ENCODE measurements around the gene DLK2. TPM values are rescaled to one million over a fixed set of nuclear protein-coding genes. Genes with fewer than 3 reads are reported as not detected.
"Not testable (repeated sequence)": the region's sequence is repeated elsewhere in the genome, so short reads cannot be mapped to it uniquely, and the experiment has no call there.

Gene DLK2
- total RNA-seq, 1 donor, result 0.31 TPM

- no peaks in the 10 kb centered on the region for H3K9me3 ChIP-seq (ENCODE audit: low read depth, low read length)
- H3K4me3 ChIP-seq (ENCODE audit: low read length), result no peak overlapping the region
- no peaks in the 10 kb centered on the region for H3K4me1 ChIP-seq (ENCODE audit: insufficient read depth, low read length)
- H3K27me3 ChIP-seq (ENCODE audit: insufficient read depth, low read length), result no peaks in the 10 kb centered on the region
Measured at GRCh38 chr6:43468748-43469681, 13.7 kb upstream of the DLK2 start.

GRCh38 chr6:43468240-43468639 lies 12.9 kb upstream of the DLK2 start:
- Histone ChIP-seq H3K4me1 (ENCODE audit: insufficient read depth, low read length) (no peaks in the 10 kb centered on the region), H3K27me3 (ENCODE audit: insufficient read depth, low read length) (peaks cover 5% of the 10 kb centered on the region), H3K4me3 (ENCODE audit: low read length) (no peak overlapping the region), H3K9me3 (ENCODE audit: low read depth, low read length) (no peaks in the 10 kb centered on the region)

- no peaks in the 10 kb centered on the region for H3K4me1 ChIP-seq (ENCODE audit: insufficient read depth, low read length)
- peaks cover 8% of the 10 kb centered on the region for H3K27me3 ChIP-seq (ENCODE audit: insufficient read depth, low read length)
- H3K9me3 ChIP-seq (ENCODE audit: low read depth, low read length), result no peaks in the 10 kb centered on the region
- no peak overlapping the region for H3K4me3 ChIP-seq (ENCODE audit: low read length)
Measured at GRCh38 chr6:43467752-43468151, 12.4 kb upstream of the DLK2 start.

- not testable (repeated sequence) for H3K9me3 ChIP-seq (ENCODE audit: low read depth, low read length)
- H3K27me3 ChIP-seq (ENCODE audit: insufficient read depth, low read length), result peaks cover 11% of the 10 kb centered on the region
Measured at GRCh38 chr6:43467265-43467664, 11.9 kb upstream of the DLK2 start.

GRCh38 chr6:43465948-43466347 lies 10.6 kb upstream of the DLK2 start:
- H3K4me3 ChIP-seq (ENCODE audit: low read length), result no peak overlapping the region
- no peaks in the 10 kb centered on the region for H3K9me3 ChIP-seq (ENCODE audit: low read depth, low read length)
- no peaks in the 10 kb centered on the region for H3K4me1 ChIP-seq (ENCODE audit: insufficient read depth, low read length)
- H3K27me3 ChIP-seq (ENCODE audit: insufficient read depth, low read length), result peaks cover 11% of the 10 kb centered on the region

More at GRCh38 chr6:43467265-43467664, 11.9 kb upstream of the DLK2 start:
- H3K4me3 ChIP-seq (ENCODE audit: low read length); H3K4me1 ChIP-seq (ENCODE audit: insufficient read depth, low read length): not testable (repeated sequence)

GRCh38 chr6:43464337-43464736 lies 9.0 kb upstream of the DLK2 start:
- no peaks in the 10 kb centered on the region for H3K4me1 ChIP-seq (ENCODE audit: insufficient read depth, low read length)
- peaks cover 11% of the 10 kb centered on the region for H3K27me3 ChIP-seq (ENCODE audit: insufficient read depth, low read length)
- no peak overlapping the region for H3K4me3 ChIP-seq (ENCODE audit: low read length)
- H3K9me3 ChIP-seq (ENCODE audit: low read depth, low read length), result no peaks in the 10 kb centered on the region

GRCh38 chr6:43461936-43462335 lies 6.6 kb upstream of the DLK2 start:
- no peaks in the 10 kb centered on the region for H3K9me3 ChIP-seq (ENCODE audit: low read depth, low read length)
- peaks cover 15% of the 10 kb centered on the region for H3K27me3 ChIP-seq (ENCODE audit: insufficient read depth, low read length)
- no peaks in the 10 kb centered on the region for H3K4me1 ChIP-seq (ENCODE audit: insufficient read depth, low read length)

GRCh38 chr6:43460032-43460431 lies 4.7 kb upstream of the DLK2 start:
- Histone ChIP-seq H3K9me3 (ENCODE audit: low read depth, low read length) (no peaks in the 10 kb centered on the region), H3K4me3 (ENCODE audit: low read length) (no peak overlapping the region), H3K4me1 (ENCODE audit: insufficient read depth, low read length) (peaks cover 8% of the 10 kb centered on the region), H3K27me3 (ENCODE audit: insufficient read depth, low read length) (peaks cover 28% of the 10 kb centered on the region)

More at GRCh38 chr6:43461936-43462335, 6.6 kb upstream of the DLK2 start:
- no peak overlapping the region for H3K4me3 ChIP-seq (ENCODE audit: low read length)

- H3K4me3 ChIP-seq (ENCODE audit: low read length), result no peak overlapping the region
- peaks cover 13% of the 10 kb centered on the region for H3K4me1 ChIP-seq (ENCODE audit: insufficient read depth, low read length)
- H3K27me3 ChIP-seq (ENCODE audit: insufficient read depth, low read length), result peaks cover 28% of the 10 kb centered on the region
- H3K9me3 ChIP-seq (ENCODE audit: low read depth, low read length), result no peaks in the 10 kb centered on the region
Measured at GRCh38 chr6:43459535-43459934, 4.2 kb upstream of the DLK2 start.

- not testable (repeated sequence) for H3K9me3 ChIP-seq (ENCODE audit: low read depth, low read length); H3K4me3 ChIP-seq (ENCODE audit: low read length)
- H3K27me3 ChIP-seq (ENCODE audit: insufficient read depth, low read length), result peaks cover 22% of the 10 kb centered on the region
- H3K4me1 ChIP-seq (ENCODE audit: insufficient read depth, low read length), result peaks cover 17% of the 10 kb centered on the region
Measured at GRCh38 chr6:43458154-43458553, 2.8 kb upstream of the DLK2 start.

- Histone ChIP-seq H3K27me3 (ENCODE audit: insufficient read depth, low read length) (peaks cover 18% of the 10 kb centered on the region), H3K4me1 (ENCODE audit: insufficient read depth, low read length) (peaks cover 17% of the 10 kb centered on the region), H3K4me3 (ENCODE audit: low read length) (no peak overlapping the region), H3K9me3 (ENCODE audit: low read depth, low read length) (no peaks in the 10 kb centered on the region)
Measured at GRCh38 chr6:43457643-43458042, 2.3 kb upstream of the DLK2 start.

GRCh38 chr6:43454696-43455530 lies 435 bp downstream of the DLK2 start:
- H3K27me3 ChIP-seq (ENCODE audit: insufficient read depth, low read length), result peaks cover 16% of the 10 kb centered on the region
- H3K4me3 ChIP-seq (ENCODE audit: low read length), result peak overlapping the region; percentile 37
- H3K9me3 ChIP-seq (ENCODE audit: low read depth, low read length), result no peaks in the 10 kb centered on the region
- H3K4me1 ChIP-seq (ENCODE audit: insufficient read depth, low read length), result peaks cover 17% of the 10 kb centered on the region

GRCh38 chr6:43454290-43454695 lies 1.1 kb downstream of the DLK2 start:
- Histone ChIP-seq H3K9me3 (ENCODE audit: low read depth, low read length) (no peaks in the 10 kb centered on the region), H3K4me3 (ENCODE audit: low read length) (peak overlapping the region; percentile 37), H3K27me3 (ENCODE audit: insufficient read depth, low read length) (peaks cover 16% of the 10 kb centered on the region), H3K4me1 (ENCODE audit: insufficient read depth, low read length) (peaks cover 17% of the 10 kb centered on the region)

GRCh38 chr6:43453831-43454230 lies 1.5 kb downstream of the DLK2 start:
- H3K27me3 ChIP-seq (ENCODE audit: insufficient read depth, low read length), result peaks cover 16% of the 10 kb centered on the region
- H3K4me3 ChIP-seq (ENCODE audit: low read length), result no peak overlapping the region
- H3K4me1 ChIP-seq (ENCODE audit: insufficient read depth, low read length), result peaks cover 17% of the 10 kb centered on the region
- no peaks in the 10 kb centered on the region for H3K9me3 ChIP-seq (ENCODE audit: low read depth, low read length)

- peaks cover 15% of the 10 kb centered on the region for H3K27me3 ChIP-seq (ENCODE audit: insufficient read depth, low read length)
- H3K4me3 ChIP-seq (ENCODE audit: low read length), result no peak overlapping the region
- peaks cover 17% of the 10 kb centered on the region for H3K4me1 ChIP-seq (ENCODE audit: insufficient read depth, low read length)
- H3K9me3 ChIP-seq (ENCODE audit: low read depth, low read length), result no peaks in the 10 kb centered on the region
Measured at GRCh38 chr6:43452896-43453295, 2.5 kb downstream of the DLK2 start.
